ENCODE data around the gene RHD.
"Not testable (repeated sequence)": the region's sequence is repeated elsewhere in the genome, so short reads cannot be mapped to it uniquely, and the experiment has no call there.

DNA sequence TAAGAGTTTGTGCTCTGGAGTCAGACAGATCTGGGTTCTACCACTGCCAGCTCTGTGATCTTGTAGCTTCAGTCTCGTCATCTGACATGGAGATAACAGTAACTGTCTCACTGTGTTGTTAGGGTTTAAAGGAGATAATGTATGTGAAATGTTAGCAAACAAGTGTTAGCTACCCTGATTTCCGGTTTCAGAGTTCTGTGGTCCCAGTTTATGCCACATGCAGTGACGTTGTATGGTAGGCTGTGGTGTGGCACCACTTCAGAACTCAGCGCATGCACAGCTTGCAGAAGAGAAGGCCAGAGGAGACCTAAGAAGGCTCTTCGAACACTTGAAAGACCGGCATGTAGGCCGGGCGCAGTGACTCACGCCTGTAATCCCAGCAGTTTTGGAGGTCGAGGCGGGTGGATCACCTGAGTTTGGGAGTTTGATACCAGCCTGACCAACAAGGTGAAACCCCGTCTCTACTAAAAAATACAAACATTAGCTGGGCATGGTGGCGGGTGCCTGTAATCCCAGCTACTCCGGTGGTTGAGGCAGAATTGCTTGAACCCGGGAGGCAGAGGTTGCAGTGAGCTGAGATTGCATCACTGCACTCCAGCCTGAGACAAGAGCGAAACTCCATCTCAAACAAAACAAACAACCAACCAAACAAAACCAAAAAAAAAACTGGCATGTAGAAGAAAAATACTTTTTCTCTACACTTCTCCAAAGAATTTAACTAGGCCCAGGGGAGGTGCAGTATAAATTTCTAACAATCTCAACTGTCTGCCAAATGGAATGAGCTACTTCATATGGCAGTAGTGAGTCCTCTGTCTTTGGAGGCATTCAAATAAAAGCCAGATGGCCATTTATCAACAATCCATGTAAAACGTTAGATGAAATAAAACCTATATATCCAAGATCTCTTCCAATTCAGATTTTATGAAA, 55.8 kb downstream of the RHD start:
- TF ChIP-seq, protein P1, sequence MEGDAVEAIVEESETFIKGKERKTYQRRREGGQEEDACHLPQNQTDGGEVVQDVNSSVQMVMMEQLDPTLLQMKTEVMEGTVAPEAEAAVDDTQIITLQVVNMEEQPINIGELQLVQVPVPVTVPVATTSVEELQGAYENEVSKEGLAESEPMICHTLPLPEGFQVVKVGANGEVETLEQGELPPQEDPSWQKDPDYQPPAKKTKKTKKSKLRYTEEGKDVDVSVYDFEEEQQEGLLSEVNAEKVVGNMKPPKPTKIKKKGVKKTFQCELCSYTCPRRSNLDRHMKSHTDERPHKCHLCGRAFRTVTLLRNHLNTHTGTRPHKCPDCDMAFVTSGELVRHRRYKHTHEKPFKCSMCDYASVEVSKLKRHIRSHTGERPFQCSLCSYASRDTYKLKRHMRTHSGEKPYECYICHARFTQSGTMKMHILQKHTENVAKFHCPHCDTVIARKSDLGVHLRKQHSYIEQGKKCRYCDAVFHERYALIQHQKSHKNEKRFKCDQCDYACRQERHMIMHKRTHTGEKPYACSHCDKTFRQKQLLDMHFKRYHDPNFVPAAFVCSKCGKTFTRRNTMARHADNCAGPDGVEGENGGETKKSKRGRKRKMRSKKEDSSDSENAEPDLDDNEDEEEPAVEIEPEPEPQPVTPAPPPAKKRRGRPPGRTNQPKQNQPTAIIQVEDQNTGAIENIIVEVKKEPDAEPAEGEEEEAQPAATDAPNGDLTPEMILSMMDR (conservative IDR thresholded peaks at IDR 0.05; ENCODE audit: low read depth, low read length), result not testable (repeated sequence)
- not testable (repeated sequence) for TF ChIP-seq EZH2 (IDR thresholded peaks at IDR 0.05; ENCODE audit: low read length, unreplicated experiment); EZH2phosphoT487 (IDR thresholded peaks at IDR 0.05; ENCODE audit: borderline replicate concordance, low read length)
